Tibial artery (tissue), 4 donors: ENCODE measurements around the gene TRIM3.

Experiments used
- DNase-seq, 2 donors: peaks; one replicate each; pipeline ENCODE4 v3.0.0-alpha.2; 2019
- H3K27ac ChIP-seq, 2 donors: fragments of 200-600 bp; sonication (generic) in 1 of 2; 1 replicate in 1 of 2; 2 replicates in 1 of 2; pipeline ENCODE4 v1.5.1; 2018 to 2019; ENCODE audit warnings: mild to moderate bottlenecking in 1 of 2
- H3K27me3 ChIP-seq, 2 donors: fragments of 200-600 bp; sonication (generic) in 1 of 2; one replicate each; pipeline versions ENCODE4 v1.5.1 to v1.6.0; 2016 to 2019
- H3K36me3 ChIP-seq, 3 donors: fragments of 200-600 bp; sonication (generic) in 2 of 3; one replicate each; pipeline ENCODE4 v1.5.1; 2016 to 2019; ENCODE audit warnings: mild to moderate bottlenecking in 2 of 3
- H3K4me1 ChIP-seq, 4 donors: fragments of 200-600 bp; sonication (generic) in 2 of 4; 1 replicate in 3 of 4; 2 replicates in 1 of 4; pipeline ENCODE4 v1.5.1; 2016 to 2019
- H3K4me3 ChIP-seq, 2 donors: fragments of 200-600 bp; sonication (generic) in 1 of 2; 1 replicate in 1 of 2; 2 replicates in 1 of 2; pipeline ENCODE4 v1.5.1; 2018 to 2019; ENCODE audit warnings: mild to moderate bottlenecking in 2 of 2
- H3K9me3 ChIP-seq, 3 donors: fragments of 200-600 bp; sonication (generic) in 1 of 3; one replicate each; pipeline ENCODE4 v1.5.1; 2016 to 2019
- intact Hi-C: fragments of 100-400 bp; cut with DNase I; formaldehyde crosslinking; loops from one replicate; pipeline ENCODE4 v1.15.0; 2023; ENCODE audit warnings: low total_unique reads
- TF ChIP-seq, protein P1 (sequence below), 2 experiments: fragments of 200-600 bp in 1 of 2; fragments of 450-650 bp in 1 of 2; IDR thresholded peaks; one replicate each; pipeline ENCODE4 v1.5.1; 2017 to 2019; ENCODE audit warnings: antibody characterized with exemption in 2 of 2, mild to moderate bottlenecking in 1 of 2, moderate library complexity in 1 of 2

TRIM3 gene

DNA sequence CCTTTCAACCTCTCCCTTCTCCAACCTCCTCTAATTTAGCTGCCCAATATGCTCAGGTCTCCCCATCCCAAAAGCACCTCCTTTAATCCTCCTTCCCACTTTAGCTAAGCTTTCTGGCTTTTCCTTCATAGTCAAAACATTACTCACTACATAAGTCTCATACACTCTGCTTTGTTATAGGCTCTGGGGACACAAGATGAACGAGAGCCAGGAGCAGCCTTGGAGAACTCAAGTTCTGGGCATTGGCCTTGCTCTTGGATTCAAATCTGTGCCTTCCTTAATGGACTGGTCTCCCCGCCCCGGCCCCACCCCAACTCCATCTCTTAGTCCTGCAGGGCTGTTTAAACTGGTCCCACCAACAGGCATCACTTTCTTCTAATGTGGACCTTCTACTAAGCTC, 21.5 kb downstream of the TRIM3 start:
- no peak overlapping the region for H3K4me3 ChIP-seq
- TF ChIP-seq, protein P1, sequence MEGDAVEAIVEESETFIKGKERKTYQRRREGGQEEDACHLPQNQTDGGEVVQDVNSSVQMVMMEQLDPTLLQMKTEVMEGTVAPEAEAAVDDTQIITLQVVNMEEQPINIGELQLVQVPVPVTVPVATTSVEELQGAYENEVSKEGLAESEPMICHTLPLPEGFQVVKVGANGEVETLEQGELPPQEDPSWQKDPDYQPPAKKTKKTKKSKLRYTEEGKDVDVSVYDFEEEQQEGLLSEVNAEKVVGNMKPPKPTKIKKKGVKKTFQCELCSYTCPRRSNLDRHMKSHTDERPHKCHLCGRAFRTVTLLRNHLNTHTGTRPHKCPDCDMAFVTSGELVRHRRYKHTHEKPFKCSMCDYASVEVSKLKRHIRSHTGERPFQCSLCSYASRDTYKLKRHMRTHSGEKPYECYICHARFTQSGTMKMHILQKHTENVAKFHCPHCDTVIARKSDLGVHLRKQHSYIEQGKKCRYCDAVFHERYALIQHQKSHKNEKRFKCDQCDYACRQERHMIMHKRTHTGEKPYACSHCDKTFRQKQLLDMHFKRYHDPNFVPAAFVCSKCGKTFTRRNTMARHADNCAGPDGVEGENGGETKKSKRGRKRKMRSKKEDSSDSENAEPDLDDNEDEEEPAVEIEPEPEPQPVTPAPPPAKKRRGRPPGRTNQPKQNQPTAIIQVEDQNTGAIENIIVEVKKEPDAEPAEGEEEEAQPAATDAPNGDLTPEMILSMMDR (IDR thresholded peaks at IDR 0.05), result no peak
- no peaks in the 10 kb centered on the region for H3K27me3 ChIP-seq
- intact Hi-C loops, result no loop called here
- peak in 1 of 2 donors; percentile 72 for DNase-seq
- H3K9me3 ChIP-seq, result no peaks in the 10 kb centered on the region
- peaks cover 0 to 17% (median 12%) of the 10 kb centered on the region in 4 donors for H3K4me1 ChIP-seq
- peaks cover 72 to 93% (median 74%) of the 10 kb centered on the region in 3 donors for H3K36me3 ChIP-seq
- peak overlapping the region; percentile 0 to 49 for H3K27ac ChIP-seq

DNA sequence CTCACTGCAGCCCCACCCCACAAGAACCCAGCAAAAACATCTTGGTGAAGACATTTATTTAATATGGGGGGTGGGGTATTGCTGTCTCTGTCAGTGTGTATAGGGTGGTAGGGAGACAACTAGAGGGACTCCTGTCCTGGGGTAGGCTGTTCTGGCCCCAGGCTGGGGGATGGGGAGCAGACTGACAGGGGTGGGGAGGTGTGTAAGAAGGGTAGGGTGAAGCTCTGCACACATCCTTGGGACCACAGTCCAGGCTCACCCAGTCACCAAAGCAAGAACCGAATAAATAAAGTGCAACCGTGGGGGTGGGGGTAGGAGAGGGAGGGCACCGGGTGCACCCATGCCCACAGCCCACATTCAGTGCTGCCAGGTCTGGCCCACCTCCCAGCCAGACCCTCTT, 25.2 kb downstream of the TRIM3 start:
- peaks cover 0 to 17% (median 12%) of the 10 kb centered on the region in 4 donors for H3K4me1 ChIP-seq
- H3K4me3 ChIP-seq, result no peak overlapping the region
- DNase-seq, result no peak
- TF ChIP-seq, protein P1 (IDR thresholded peaks at IDR 0.05), result no peak
- intact Hi-C loops, result no loop called here
- H3K9me3 ChIP-seq, result no peaks in the 10 kb centered on the region
- H3K27ac ChIP-seq, result no peak overlapping the region
- H3K36me3 ChIP-seq, result peaks cover 37 to 57% (median 43%) of the 10 kb centered on the region in 3 donors
- no peaks in the 10 kb centered on the region for H3K27me3 ChIP-seq

DNA sequence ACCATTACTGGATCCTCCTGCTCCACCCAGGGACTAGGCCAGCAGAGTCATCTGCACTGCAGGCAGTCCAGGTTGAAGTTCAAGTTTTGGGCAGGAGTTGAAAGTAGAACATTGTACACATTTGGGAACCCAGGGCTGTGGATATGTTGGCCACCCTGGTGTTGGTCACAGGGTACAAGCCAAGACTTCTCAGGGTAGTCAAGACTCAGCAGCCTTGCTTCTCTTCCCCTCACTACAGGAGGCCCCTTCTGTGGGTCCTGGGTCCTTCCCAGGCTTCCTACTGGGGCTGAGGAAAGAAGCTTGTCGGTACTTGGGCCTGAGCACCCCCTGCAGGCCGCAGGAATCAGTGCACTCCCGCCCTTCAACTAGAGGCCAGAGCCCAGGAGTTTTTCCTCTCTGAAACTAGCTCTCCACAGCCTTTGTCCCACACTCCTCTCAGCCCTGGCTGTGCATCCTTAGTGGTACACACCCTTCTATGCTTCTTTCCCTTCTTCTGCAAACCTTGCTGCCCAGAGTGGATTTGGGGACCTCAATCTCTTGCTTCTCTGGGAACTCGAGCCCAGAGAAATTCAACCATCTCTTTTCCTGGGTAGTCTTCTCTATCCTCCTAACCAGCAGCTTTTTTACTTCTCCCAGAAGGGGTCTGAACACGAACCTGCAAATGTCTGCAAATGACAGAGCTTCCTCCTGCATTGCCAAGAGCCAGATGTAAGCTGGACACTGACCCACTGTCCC, 30.3 kb downstream of the TRIM3 start:
- peak; percentile 37 to 73 for DNase-seq
- TF ChIP-seq, protein P1 (IDR thresholded peaks at IDR 0.05), result peak; percentile 61 to 73
- Histone ChIP-seq H3K9me3 (no peaks in the 10 kb centered on the region), H3K36me3 (peaks cover 5 to 11% (median 11%) of the 10 kb centered on the region in 3 donors), H3K4me3 (no peak overlapping the region), H3K4me1 (peaks cover 0 to 22% (median 6%) of the 10 kb centered on the region in 4 donors), H3K27me3 (no peaks in the 10 kb centered on the region), H3K27ac (peak overlapping the region in 1 of 2 donors; percentile 57)
- intact Hi-C loops, result no loop called here

DNA sequence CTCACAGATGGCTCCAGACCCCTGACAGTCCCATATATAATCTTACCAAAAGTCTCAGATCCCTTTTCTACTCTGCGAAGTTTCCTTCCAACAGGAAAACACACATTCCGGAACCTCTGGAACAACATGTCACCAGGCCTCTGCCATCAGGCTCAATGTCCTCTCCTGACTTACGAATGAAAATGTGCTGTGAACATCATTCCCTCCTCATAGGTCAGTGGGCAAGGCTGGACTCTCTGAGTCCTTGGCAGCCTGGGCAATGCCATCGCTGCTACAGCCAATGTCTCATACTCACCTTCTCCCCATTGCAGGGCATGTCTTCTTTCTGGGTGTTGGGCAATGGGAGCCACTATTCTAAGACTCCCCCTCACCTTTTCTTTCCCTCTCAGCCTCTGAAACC, 31.3 kb downstream of the TRIM3 start:
- H3K4me1 ChIP-seq, result peaks cover 0 to 22% (median 6%) of the 10 kb centered on the region in 4 donors
- H3K9me3 ChIP-seq, result no peaks in the 10 kb centered on the region
- peak overlapping the region; percentile 49 to 57 for H3K27ac ChIP-seq
- no peaks in the 10 kb centered on the region for H3K27me3 ChIP-seq
- DNase-seq, result no peak
- peaks cover 0 to 3% (median under 1%) of the 10 kb centered on the region in 3 donors for H3K36me3 ChIP-seq
- H3K4me3 ChIP-seq, result no peak overlapping the region
- intact Hi-C loops, result no loop called here
- TF ChIP-seq, protein P1 (IDR thresholded peaks at IDR 0.05), result no peak

DNA sequence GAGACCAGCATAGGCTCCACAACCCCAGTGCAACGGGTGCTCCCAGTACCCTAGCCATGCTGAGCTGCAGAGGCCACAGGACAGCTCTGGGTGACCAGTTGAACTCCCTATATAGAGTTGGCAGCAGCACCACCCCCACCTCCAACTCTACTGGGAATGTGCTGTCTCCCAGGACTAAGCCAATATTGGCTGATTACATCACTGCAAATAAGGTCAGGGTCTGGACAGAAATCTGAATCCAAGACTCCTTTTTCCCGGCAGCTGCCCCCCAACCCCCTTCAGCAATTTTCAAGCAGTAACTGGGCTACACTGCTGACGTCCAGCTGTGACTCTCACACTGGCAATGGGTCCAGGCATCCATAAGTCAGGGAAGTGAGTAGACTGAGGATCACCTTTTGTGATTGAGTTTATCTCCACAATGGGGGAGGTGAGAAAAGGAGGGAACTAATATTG, 32.8 kb downstream of the TRIM3 start, which contains the start of gene HPX:
Gene HPX (minus strand): TSS at position 82 of the 453 bp plus-strand sequence. CDS start 24 bp downstream, at position 58.
- no peaks in the 10 kb centered on the region for H3K27me3 ChIP-seq
- no peaks in the 10 kb centered on the region for H3K36me3 ChIP-seq
- H3K4me3 ChIP-seq, result no peak within 1 kb of the TSS
- H3K9me3 ChIP-seq, result no peaks in the 10 kb centered on the region
- intact Hi-C loops, result no loop called here
- TF ChIP-seq, protein P1 (IDR thresholded peaks at IDR 0.05), result no peak
- H3K4me1 ChIP-seq, result peaks cover 0 to 22% (median 6%) of the 10 kb centered on the region in 4 donors
- DNase-seq, result no peak
- H3K27ac ChIP-seq, result peak within 1 kb of the TSS; percentile 49 to 57
